Stimulated activated CD4-positive, alpha-beta T cell treated with anti-CD3 and anti-CD28 coated beads, Interleukin-2, amount 100 ng/mL, for 24 hours (primary cell): ENCODE data around the gene PTDSS2.

Source experiments
- DNase-seq, 2 donors: peaks; one replicate each; pipeline ENCODE4 v3.0.0-alpha.2; 2020

Gene PTDSS2

DNA sequence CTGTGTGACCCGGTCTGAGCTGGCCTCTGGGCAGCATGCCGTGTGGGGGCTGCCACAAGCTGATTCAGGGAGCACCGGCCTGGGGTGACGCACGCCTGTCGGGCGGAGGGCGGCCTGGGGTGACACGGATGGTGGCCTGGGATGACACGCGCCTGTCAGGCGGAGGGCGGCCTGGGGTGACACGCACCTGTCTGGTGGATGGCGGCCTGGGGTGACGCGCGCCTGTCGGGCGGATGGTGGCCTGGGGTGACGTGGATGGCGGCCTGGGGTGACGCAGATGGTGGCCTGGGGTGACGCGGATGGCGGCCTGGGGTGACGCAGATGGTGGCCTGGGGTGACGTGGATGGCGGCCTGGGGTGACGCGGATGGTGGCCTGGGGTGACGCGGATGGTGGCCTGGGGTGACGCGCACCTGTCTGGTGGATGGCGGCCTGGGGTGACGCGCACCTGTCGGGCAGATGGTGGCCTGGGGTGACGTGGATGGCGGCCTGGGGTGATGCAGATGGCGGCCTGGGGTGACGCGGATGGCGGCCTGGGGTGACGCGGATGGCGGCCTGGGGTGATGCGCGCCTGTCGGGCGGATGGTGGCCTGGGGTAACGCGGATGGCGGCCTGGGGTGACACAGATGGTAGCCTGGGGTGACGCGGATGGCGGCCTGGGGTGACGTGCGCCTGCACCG, 21.5 kb downstream of the PTDSS2 start:
- no peak for DNase-seq

DNA sequence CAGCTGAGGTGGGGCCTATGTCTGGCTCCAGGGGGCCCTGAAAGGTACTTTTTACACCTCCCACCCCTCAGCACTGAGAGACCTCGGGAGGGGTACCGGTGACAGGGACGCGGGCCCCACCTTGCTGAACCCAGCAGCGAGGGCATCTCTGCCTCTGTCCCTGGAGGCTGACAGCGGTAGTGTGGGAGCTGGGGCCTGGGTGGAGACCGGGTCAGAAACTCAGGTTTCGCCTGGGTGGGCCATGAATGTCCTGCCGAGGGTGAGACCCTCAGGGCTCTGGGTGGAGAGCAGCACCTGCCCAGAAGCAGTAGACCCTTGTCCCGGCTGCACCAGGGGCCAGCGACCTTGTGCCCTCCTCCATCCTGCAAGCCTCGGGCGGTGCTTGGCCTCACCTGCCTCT, 22.2 kb downstream of the PTDSS2 start:
- no peak for DNase-seq

- no peak for DNase-seq
These were observed 22.7 kb downstream of the PTDSS2 start for GRCh38 chr11:472816-473215.

- DNase-seq, result no peak
These were observed 23.3 kb downstream of the PTDSS2 start for GRCh38 chr11:473415-473814.

DNA sequence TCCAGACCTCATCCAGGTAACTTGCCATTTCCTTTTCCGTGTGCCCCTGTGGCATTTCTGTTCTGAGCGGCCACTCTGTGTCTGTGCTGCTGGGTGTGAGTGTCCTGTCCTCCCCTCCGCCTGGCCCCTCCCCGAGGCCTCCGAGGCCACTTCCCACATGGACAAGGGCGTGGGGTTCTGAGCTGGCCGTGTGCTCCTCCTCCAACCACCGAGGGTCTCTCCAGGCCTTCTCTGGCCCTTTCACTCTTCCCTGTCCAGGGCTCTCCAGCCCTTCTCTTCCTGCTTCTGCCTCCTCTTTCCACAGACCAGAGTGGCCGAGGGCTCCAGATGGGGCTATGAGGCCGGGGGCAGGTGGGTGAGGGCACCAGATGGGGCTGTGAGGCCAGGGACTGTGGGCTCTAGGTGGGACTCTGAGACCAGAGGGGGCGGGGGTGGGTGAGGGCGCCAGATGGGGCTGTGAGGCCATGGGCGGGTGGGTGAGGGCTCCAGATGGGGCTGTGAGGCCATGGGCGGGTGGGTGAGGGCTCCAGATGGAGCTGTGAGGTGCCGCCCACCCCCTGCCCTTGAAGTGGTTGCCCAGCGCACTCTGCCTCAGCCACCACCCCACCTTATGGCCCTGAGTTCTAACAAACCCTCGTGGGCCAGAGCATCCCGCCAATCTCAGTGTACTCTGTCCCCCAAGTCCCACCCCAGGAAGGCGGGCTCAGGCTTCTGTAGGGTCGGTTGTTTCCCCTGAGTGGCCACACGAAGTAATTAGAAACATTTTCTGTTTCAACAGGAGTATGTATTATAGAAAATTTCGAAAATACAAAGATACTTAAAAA, 24.1 kb downstream of the PTDSS2 start:
- DNase-seq, result no peak

DNA sequence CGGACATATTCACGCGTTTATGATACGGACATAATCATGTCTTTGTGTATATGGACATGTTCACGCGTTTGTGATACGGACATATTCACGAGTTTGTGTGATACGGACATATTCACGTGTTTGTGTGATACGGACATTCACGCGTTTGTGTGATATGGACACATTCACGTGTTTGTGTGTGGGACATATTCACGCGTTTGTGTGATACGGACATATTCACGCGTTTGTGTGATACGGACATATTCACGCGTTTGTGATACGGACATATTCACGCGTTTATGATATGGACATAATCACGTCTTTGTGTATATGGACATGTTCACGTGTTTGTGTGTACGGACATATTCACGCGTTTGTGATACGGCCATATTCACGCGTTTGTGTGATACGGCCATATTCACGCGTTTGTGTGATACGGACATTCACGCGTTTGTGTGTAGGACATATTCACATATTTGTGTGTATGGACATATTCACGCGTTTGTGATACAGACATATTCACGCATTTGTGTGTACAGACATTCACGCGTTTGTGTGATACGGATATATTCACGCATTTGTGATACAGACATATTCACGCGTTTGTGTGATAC, 24.9 kb downstream of the PTDSS2 start:
- no peak for DNase-seq

DNA sequence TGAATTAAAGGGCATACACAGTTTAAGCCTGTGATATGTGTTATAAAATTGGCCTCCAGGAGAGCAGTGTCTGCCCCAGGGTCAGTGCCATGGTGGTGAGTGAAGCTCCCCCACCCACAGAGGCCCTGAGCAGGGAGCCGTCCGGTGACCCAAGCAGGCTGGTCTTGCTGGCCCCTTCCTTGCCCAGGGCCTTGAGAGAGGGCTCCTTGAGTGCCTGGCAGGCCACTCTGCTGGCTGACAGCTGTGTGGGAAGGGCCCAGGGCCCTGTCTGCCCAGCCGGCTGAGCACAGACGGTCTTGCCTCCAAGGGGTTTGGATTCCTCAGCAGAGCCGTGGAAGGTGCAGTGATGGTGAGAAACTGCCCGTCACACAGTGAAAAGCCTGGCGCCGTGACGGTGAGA, 25.9 kb downstream of the PTDSS2 start:
- no peak for DNase-seq

DNA sequence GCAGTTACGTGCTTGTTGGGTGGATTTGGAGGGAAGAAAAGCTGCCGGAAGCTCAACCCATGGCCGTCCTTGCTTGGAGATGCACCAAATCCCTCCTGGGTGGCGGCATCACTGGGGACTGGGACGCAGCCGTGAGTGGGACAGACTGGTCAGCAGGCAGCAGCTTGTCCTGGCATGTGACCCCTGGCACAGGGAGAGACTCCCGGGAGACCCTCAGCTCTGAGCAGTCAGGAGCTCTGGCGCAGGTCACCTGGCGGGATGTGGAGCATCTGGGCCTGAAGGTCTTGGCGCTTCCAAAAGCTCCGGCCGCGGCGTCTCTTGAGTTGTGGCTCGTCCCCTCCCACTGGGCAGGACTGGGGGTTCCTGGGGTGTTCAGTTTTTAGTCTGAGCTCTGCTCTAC, 26.3 kb downstream of the PTDSS2 start:
- DNase-seq, result no peak

DNA sequence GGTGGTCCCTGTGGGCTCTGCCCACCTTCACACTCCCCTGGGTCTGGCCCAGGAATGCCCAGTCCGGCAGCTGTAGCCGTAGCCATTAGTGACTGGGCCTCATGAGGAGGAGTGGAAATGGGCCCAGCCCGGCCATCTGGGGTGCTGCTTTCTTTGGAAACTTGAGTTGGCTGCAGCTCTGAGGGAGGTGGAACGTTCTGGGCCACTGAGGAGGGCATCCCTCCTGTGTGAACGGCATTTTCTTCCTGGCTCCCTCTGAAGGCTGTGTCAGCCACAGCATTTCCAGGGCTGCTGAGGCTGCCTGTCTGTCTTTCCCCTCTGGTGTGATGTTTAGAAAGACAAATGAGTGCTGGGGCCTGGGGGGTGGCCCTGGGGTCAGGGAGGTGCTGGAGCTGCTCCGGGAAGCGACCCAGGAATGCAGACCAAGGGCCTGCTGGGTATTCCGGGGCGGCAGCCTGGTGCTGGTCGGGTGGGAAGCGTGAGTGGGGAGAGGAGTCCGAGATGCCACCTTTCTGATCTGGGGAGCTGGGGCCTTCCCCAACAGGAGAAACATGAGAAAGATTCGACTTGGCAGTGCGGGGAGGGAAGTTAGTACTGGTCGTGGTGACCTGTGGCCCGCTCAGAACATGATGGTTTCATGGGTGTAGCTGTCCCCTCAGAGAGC, 27.1 kb downstream of the PTDSS2 start:
- no peak for DNase-seq

DNA sequence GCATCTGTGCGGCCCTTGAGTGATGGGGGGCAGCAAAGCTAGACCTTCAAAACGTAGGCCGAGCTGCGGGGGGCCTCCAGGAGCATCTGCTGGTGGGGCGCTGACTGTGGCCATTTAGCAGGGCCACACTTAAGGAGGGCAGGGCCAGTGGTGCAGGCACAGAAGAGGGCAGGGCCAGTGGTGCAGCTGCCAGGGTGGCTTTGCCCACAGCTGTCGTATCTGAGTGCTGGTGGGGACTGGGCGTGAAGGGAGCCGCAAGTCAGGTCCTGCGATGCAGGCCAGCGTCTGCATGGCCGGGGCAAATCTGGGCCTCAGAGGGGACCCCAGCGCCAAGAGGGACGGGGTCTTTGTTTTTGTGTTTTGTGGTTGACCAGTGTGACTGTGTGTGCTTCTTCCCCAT, 29.2 kb downstream of the PTDSS2 start:
- no peak for DNase-seq

DNA sequence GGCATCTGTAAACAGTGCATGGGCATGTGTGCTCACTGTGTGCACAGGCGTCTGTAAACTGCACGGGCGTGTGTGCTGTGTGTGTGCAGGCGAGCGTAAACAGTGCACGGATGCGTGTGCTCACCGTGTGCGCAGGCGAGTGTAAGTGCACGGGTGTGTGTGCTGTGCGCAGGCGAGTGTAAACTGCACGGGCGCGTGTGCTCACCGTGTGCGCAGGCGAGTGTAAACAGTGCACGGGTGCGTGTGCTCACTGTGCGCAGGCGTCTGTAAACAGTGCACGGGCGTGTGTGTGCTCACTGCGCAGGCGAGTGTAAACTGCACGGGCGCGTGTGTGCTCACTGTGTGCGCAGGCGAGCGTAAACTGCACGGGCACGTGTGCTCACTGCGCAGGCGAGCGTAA, 34.5 kb downstream of the PTDSS2 start:
- no peak for DNase-seq

DNA sequence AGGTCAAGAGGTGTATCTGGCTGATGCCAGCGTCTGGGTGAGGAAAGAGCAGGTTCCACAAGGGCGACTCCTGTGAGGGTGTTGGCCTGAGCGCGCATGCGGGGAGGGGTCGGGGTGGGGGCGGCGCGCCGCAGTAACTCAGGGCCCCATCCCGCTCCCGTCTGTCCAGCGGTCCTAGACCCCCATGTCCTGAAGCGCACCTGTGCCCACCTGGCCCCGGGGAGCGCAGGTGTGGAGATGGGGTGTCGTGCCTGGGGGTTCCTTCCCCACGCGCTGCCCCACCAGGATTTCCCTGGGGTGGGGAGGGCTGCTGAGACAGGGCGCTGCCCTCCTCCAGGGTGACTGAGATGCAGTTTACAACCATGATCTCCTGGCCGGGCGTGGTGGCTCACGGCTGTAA, 36.1 kb downstream of the PTDSS2 start:
- DNase-seq, result no peak

DNA sequence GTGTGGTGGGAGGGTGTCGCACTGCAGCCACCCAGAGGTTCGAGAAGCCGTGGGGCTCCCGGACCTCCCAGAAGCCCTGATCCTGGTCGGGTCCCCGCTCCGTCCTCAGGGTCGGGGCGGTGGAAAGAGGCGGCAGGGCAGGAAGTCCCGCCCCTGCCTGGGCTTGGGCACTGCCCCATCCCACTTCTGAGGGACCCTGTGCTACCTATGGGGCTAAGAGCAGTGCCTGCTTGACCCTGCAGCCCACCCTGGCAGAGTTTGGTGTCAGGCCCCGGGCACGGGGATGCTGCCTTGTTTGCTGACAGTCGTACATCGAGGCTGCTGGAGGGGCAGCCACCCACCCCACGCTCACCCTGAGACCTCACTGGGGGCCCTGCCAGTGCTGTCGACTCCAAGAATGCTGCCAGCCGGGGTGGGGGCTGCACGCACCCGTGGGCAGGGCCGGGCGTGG, 37.5 kb downstream of the PTDSS2 start:
- no peak for DNase-seq

- no peak for DNase-seq
These were observed 38.0 kb downstream of the PTDSS2 start for GRCh38 chr11:488062-488461.

- no peak for DNase-seq
These were observed 38.5 kb downstream of the PTDSS2 start for GRCh38 chr11:488579-488978.

DNA sequence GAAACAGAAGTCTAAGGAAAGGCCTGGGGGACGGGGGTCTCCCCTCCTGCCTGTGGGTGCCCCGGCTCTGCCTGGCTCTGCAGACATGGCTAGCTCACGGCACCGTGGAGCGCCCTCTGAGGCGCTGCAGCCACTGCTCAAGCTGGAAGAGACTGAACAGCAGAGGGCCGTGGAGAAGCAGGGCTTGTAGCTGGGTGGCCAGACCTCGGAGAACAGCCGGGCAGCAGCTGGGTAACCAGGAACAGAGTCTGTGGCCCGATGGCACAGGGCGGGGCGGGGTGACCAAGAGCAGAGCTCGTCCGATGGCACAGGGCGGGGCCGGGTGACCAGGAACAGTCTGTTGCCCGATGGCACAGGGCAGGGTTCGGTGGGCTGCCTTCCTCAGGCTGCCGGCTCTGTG, 38.9 kb downstream of the PTDSS2 start:
- no peak for DNase-seq

DNA sequence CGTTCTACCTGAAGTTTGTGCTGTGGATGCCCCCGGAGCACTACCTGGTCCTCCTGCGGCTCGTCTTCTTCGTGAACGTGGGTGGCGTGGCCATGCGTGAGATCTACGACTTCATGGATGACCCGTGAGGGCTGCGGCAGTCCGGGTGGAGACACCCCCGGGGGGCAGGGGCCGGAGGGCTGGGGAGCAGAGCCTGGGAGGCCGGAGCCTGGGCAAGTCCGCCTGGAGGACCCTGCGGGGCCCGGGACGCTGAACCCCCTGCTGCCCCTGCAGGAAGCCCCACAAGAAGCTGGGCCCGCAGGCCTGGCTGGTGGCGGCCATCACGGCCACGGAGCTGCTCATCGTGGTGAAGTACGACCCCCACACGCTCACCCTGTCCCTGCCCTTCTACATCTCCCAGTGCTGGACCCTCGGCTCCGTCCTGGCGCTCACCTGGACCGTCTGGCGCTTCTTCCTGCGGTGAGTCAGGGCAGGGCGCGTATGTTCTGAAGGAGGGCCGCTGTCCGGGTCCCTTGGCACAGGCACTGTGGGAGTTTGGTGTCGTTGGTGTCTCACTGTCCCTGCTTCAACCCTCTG, 39.6 kb downstream of the PTDSS2 start:
- no peak for DNase-seq

- DNase-seq, result no peak
These were observed 40.3 kb downstream of the PTDSS2 start for GRCh38 chr11:490186-490929.

DNA sequence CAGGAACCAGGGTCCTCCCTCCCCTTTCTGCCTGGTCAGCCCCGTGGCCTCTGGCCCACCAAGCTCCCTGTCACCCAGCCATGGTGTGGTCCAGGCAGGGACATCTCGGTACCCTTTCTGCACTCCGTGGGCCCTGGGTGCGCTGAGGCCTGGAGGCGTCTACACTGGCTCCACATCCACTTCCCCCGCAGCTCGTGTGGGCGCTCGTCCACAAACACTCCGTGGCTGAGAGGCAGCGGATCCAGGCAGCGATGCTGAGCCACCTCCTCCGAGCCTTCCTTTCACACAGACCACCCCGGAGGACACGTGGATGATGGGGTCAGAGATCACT, 40.8 kb downstream of the PTDSS2 start:
- no peak for DNase-seq

GRCh38 chr11:491358-491757, 41.3 kb downstream of the PTDSS2 start:
- no peak for DNase-seq

- DNase-seq, result no peak
These were observed 42.5 kb downstream of the PTDSS2 start for GRCh38 chr11:492427-493226.
